GM19452 (cell line): ENCODE measurements around the gene RTN4.

Experiments
- ATAC-seq: cut with Tn5 transposase; IDR thresholded peaks from one replicate; pipeline ENCODE4 v1.9.1; 2021; ENCODE audit not compliant: unreplicated experiment

RTN4 gene

GRCh38 chr2:54975598-54976492, 74.4 kb downstream of the RTN4 start:
- no peak for ATAC-seq

GRCh38 chr2:54975175-54975574, 75.1 kb downstream of the RTN4 start:
- no peak for ATAC-seq

- no peak for ATAC-seq
These were observed 80.3 kb downstream of the RTN4 start for GRCh38 chr2:54969940-54970338.

GRCh38 chr2:54969295-54969939, 80.8 kb downstream of the RTN4 start:
- ATAC-seq: no peak

- no peak for ATAC-seq
These were observed 81.6 kb downstream of the RTN4 start for GRCh38 chr2:54968561-54969218.

- ATAC-seq: no peak
These were observed 82.4 kb downstream of the RTN4 start for GRCh38 chr2:54967759-54968365.

- no peak for ATAC-seq
These were observed 83.0 kb downstream of the RTN4 start for GRCh38 chr2:54967269-54967668.

- no peak for ATAC-seq
These were observed 83.4 kb downstream of the RTN4 start for GRCh38 chr2:54966837-54967236.

GRCh38 chr2:54966165-54966832, 84.0 kb downstream of the RTN4 start:
- ATAC-seq: no peak

GRCh38 chr2:54965425-54965824, 84.8 kb downstream of the RTN4 start:
- ATAC-seq: no peak

- no peak for ATAC-seq
These were observed 85.4 kb downstream of the RTN4 start for GRCh38 chr2:54964816-54965215.

- no peak for ATAC-seq
These were observed 86.0 kb downstream of the RTN4 start for GRCh38 chr2:54964271-54964670.

- no peak for ATAC-seq
These were observed 86.8 kb downstream of the RTN4 start for GRCh38 chr2:54963476-54963875.

- no peak for ATAC-seq
These were observed 87.3 kb downstream of the RTN4 start for GRCh38 chr2:54962935-54963440.

GRCh38 chr2:54962511-54962910, 87.7 kb downstream of the RTN4 start:
- no peak for ATAC-seq

- no peak for ATAC-seq
These were observed 90.1 kb downstream of the RTN4 start for GRCh38 chr2:54960164-54960563.

GRCh38 chr2:54958717-54959371, 91.4 kb downstream of the RTN4 start:
- ATAC-seq: no peak

GRCh38 chr2:54957321-54957999, 92.8 kb downstream of the RTN4 start:
- no peak for ATAC-seq

GRCh38 chr2:54956111-54956627, 94.1 kb downstream of the RTN4 start:
- no peak for ATAC-seq
